GM19438 (cell line): ENCODE measurements around the gene ACADL.
"Not testable (repeated sequence)": the region's sequence is repeated elsewhere in the genome, so short reads cannot be mapped to it uniquely, and the experiment has no call there.

Source experiments
- ATAC-seq: cut with Tn5 transposase; IDR thresholded peaks from one replicate; pipeline ENCODE4 v1.9.1; 2021; ENCODE audit warnings: low read depth; ENCODE audit not compliant: unreplicated experiment

ACADL gene

GRCh38 chr2:210203558-210203957 is 21.7 kb downstream of the ACADL start:
- no peak for ATAC-seq

DNA sequence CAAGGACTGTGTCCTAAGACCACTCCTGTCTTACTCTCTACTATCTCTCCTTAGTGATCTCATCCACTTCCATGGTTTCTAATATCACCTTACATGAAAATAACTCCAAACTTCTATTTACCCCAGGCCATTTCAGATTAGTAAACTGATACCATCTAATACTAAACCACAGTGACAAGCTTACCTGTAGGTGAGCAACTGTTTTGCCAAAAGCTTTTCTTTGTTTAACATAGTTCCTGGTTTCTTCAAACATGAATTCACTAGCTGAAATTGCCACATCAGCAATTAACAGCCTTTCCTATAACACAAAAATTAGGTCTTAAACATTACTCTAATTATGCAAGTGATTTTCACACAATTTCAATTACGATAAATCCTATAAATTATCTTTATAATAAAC is 22.1 kb downstream of the ACADL start:
- ATAC-seq: no peak

DNA sequence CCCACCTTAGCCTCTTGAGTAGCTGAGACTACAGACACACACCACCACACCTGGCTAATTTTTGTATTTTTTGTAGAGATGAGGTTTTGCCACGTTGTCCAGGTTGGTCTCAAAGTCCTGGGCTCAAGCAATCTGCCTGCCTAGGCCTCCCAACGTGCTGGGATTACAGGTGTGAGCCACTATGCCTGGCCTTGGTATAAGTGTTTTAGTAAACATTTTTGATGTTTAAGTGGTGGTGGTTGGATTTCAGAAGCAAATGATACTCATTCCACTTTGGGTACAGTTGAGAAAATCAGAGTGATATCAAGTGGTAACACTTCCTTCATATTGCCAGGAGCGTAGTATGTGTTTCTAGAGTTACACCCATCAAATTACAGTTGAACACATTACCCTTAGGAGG is 25.4 kb downstream of the ACADL start:
- no peak for ATAC-seq

- no peak for ATAC-seq
Observed at GRCh38 chr2:210199186-210199765, 26.0 kb downstream of the ACADL start.

- ATAC-seq: no peak
Observed at GRCh38 chr2:210198326-210198725, 26.9 kb downstream of the ACADL start.

- no peak for ATAC-seq
Observed at GRCh38 chr2:210197720-210198119, 27.5 kb downstream of the ACADL start.

DNA sequence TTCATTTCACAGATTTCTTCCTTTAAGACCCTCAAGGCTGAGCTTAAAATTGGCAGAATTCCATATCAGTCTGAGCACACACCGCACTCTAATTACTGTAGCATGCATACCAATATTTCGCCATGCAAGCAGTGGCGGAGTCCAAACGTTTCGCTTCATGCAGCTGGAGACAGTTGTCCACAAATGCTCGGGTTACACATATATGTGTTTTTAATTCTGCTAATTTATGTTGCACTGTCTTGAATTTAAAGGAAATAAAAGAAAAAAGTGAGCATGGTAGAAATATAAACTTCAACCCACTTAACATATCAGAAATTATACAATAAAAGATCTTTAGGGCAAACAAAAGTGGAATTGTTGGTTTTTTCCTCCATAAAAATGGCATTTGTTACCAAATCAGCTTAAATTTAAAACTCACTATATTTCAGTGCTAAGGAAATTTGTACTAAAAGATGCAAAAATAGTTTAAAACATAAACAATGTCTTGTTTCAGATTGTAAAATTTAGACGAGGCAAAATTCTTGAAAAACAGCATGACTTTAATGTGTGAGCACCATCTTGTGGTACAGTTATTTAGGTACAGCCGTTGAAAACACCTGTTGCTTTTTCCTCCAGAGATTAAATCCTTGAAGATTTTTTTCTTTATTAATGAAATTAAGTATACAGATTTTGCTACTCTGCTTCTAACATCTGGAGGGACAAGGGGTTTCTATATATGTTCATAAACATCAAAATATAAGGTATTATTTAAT is 30.0 kb downstream of the ACADL start:
- no peak for ATAC-seq

- ATAC-seq: no peak
Observed at GRCh38 chr2:210190345-210190744, 34.9 kb downstream of the ACADL start.

GRCh38 chr2:210189452-210190138 is 35.7 kb downstream of the ACADL start:
- no peak for ATAC-seq

- ATAC-seq: no peak
Observed at GRCh38 chr2:210188755-210189154, 36.5 kb downstream of the ACADL start.

- ATAC-seq: no peak
Observed at GRCh38 chr2:210188190-210188589, 37.1 kb downstream of the ACADL start.

DNA sequence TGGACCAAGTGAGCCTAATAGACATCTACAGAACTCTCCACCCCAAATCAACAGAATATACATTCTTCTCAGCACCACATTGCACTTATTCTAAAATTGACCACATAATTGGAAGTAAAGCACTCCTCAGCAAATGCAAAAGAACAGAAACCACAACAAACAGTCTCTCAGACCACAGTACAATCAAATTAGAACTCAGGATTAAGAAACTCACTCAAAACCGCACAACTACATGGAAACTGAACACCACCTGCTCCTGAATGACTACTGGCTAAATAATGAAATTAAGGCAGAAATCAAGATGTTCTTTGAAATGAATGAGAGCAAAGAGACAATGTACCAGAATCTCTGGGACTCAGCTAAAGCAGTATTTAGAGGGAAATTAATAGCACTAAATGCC is 41.3 kb downstream of the ACADL start:
- not testable (repeated sequence) for ATAC-seq

DNA sequence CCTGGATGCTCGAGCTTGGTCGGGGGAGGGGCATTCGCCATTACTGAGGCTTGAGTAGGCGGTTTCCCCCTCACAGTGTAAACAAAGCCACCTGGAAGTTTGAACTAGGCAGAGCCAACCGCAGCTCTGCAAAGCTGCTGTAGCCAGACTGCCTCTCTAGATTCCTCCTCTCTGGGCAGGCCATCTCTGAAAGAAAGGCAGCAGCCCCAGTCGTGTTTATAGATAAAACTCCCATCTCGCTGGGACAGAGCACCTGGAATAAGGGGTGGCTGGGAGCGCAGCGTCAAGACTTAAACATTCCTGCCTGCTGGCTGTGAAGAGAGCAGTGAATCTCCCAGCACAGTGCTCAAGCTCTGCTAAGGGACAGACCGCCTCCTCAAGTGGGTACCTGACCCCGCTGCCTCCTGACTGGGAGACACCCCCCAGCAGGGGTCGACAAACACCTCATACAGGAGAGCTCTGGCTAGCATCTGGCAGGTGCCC is 43.6 kb downstream of the ACADL start:
- not testable (repeated sequence) for ATAC-seq

DNA sequence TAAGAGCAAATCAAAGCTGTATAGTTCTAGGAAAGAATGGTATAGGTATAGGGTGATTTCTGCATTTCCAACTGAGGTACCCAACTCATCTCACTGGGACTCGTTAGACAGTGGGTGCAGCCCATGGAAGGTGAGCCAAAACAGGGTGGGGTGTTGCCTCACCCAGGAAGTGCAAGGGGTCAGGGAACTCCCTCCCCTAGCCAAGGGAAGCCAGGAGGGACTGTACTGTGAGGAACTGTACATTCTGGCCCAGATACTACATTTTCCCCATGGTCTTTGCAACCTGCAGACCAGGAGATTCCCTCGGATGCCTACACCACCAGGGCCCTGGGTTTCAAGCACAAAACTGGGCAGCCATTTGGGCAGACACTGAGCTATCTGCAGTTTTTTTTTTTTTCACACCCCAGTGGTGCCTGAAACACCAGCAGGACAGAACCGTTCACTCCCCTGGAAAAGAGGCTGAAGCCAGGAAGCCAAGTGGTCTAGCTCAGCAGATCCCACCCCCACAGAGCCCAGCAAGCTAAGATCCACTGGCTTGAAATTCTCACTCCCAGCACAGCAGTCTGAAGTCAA is 44.1 kb downstream of the ACADL start:
- ATAC-seq: not testable (repeated sequence)

DNA sequence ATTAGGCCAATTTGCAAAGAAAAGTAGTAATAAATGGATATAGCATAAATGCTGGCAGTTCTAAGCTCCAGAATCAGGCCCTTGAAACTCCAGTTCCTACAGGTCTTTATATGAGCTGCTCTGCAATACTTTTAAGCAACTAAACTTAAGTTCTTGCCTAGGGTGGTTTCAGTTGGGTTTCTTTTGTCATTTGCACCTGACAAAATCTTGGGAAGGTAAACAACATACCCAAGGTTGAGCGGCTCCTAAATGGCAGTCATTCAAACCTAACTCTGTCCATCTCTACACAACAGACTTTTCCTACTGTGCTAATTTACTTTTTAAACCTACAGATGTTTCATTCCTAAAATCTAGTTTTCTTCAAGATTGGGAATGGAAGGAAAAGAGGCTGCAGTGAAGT is 44.8 kb downstream of the ACADL start:
- ATAC-seq: no peak

DNA sequence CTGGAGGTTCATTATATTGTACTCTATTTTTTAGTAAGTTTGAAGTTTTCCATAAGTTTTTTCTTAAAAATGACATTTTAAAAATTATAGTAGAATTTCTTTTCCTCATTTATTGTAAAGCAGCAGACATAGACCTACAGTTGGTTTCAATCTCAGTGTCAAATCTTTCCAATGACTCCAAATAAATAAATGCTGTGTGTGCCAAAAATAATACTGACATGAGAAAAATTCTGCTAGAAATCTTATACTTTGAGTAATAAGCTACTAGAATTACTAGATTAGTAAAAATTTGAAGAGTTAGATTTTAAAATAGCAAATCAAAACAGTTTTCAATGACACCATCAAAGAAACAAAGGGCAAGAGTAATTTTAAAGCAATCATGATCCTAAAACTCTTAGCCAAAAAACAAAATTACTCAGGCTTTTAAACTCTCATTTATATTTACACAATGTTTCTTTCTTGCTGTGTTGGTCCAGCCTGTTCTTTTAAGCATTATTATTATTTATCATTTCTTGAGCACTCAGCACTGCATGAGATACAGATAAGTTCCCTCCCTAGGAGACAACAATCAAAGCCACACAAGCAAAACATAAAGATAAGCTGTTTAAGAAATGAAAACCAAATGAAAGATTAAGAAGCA is 45.8 kb downstream of the ACADL start:
- ATAC-seq: no peak

- no peak for ATAC-seq
Observed at GRCh38 chr2:210177769-210178168, 47.5 kb downstream of the ACADL start.

DNA sequence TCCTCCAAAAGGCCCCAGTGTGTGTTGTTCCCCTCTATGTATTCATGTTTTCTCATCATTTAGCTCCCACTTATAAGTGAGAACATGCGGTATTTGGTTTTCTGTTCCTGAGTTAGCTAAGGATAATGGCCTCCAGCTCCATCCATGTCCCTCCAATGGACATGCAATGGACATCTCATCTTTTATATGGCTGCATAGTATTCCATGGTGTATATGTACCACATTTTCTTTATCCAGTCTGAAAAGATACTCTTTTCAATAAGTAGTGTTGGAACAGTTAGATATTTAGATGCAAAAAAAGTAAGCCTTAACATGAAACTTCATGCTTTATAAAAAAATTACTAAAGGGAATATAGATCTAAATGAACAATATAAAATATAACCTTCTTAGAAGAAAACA is 48.1 kb downstream of the ACADL start:
- ATAC-seq: not testable (repeated sequence)

GRCh38 chr2:210174086-210174485 is 51.2 kb downstream of the ACADL start:
- ATAC-seq: no peak

GRCh38 chr2:210172219-210172575 is 53.0 kb downstream of the ACADL start:
- no peak for ATAC-seq
